Liver (tissue), 9 donors: ENCODE results near the gene SLC12A5. TPM values are rescaled to one million over a fixed set of nuclear protein-coding genes. Genes with fewer than 3 reads are reported as not detected.

Experiments used
- DNase-seq: peaks from one replicate; pipeline ENCODE4 v3.0.0-alpha.2; 2017; ENCODE audit warnings: low spot score
- H3K27ac ChIP-seq, 2 donors: one replicate each; pipeline ENCODE4 v1.7.0; 2013; ENCODE audit warnings: inconsistent platforms in 2 of 2, low read length in 2 of 2, control low read depth in 1 of 2, low read depth in 1 of 2, mild to moderate bottlenecking in 1 of 2
- H3K27me3 ChIP-seq, 4 donors: one replicate each; pipeline versions ENCODE4 v1.6.1 to v1.7.0; 2013; ENCODE audit warnings: low read length in 3 of 4, inconsistent platforms in 1 of 4, mild to moderate bottlenecking in 1 of 4, moderate library complexity in 1 of 4; ENCODE audit not compliant: control insufficient read depth in 4 of 4, insufficient read depth in 4 of 4
- H3K36me3 ChIP-seq, 4 donors: one replicate each; pipeline versions ENCODE4 v1.6.1 to v1.7.0; 2013; ENCODE audit warnings: low read length in 3 of 4, mild to moderate bottlenecking in 3 of 4, low read depth in 1 of 4, moderate library complexity in 1 of 4; ENCODE audit not compliant: control insufficient read depth in 4 of 4, insufficient read depth in 3 of 4
- H3K4me1 ChIP-seq, 4 donors: one replicate each; pipeline versions ENCODE4 v1.6.1 to v1.7.0; 2013; ENCODE audit warnings: low read length in 3 of 4, mild to moderate bottlenecking in 3 of 4, moderate library complexity in 1 of 4; ENCODE audit not compliant: control insufficient read depth in 4 of 4, insufficient read depth in 4 of 4
- H3K4me3 ChIP-seq, 3 donors: one replicate each; pipeline versions ENCODE4 v1.6.1 to v1.7.0; 2013; ENCODE audit warnings: low read length in 3 of 3, control low read depth in 1 of 3, low read depth in 1 of 3, mild to moderate bottlenecking in 1 of 3
- H3K9ac ChIP-seq, 2 donors: one replicate each; pipeline ENCODE4 v1.7.0; 2013; ENCODE audit warnings: low read length in 2 of 2, mild to moderate bottlenecking in 2 of 2, moderate library complexity in 2 of 2, control low read depth in 1 of 2, low read depth in 1 of 2
- H3K9me3 ChIP-seq, 4 donors: one replicate each; pipeline versions ENCODE4 v1.6.1 to v1.7.0; 2013; ENCODE audit warnings: low read length in 3 of 4; ENCODE audit not compliant: control insufficient read depth in 4 of 4
- EGR1 ChIP-seq, 2 donors: IDR thresholded peaks; 2 replicates each; pipeline ENCODE4 v1.6.1; 2016 to 2018; ENCODE audit warnings: antibody characterized with exemption in 2 of 2, low read depth in 2 of 2
- FOXA1 ChIP-seq: IDR thresholded peaks from 2 replicates; pipeline ENCODE4 v1.6.1; 2016; ENCODE audit warnings: antibody characterized with exemption
- FOXA2 ChIP-seq: IDR thresholded peaks from 2 replicates; pipeline ENCODE4 v1.6.1; 2016; ENCODE audit warnings: antibody characterized with exemption
- GABPA ChIP-seq, 2 donors: IDR thresholded peaks in 1 of 2; conservative IDR thresholded peaks in 1 of 2; 2 replicates each; pipeline ENCODE4 v1.6.1; 2016; ENCODE audit warnings: antibody characterized with exemption in 2 of 2, mild to moderate bottlenecking in 1 of 2, moderate library complexity in 1 of 2
- HNF4A ChIP-seq, 2 donors: conservative IDR thresholded peaks; 2 replicates each; pipeline ENCODE4 v1.6.1; 2016; ENCODE audit warnings: antibody characterized with exemption in 2 of 2, mild to moderate bottlenecking in 2 of 2
- JUND ChIP-seq, 2 donors: IDR thresholded peaks; 2 replicates each; pipeline ENCODE4 v1.6.1; 2016; ENCODE audit warnings: antibody characterized with exemption in 2 of 2
- NR2F2 ChIP-seq: IDR thresholded peaks from 2 replicates; pipeline ENCODE4 v1.6.1; 2016; ENCODE audit warnings: antibody characterized with exemption
- RAD21 ChIP-seq, 2 donors: IDR thresholded peaks; 2 replicates each; pipeline ENCODE4 v1.6.1; 2016; ENCODE audit warnings: antibody characterized with exemption in 2 of 2, mild to moderate bottlenecking in 2 of 2
- RXRA ChIP-seq, 2 donors: IDR thresholded peaks; 2 replicates each; pipeline ENCODE4 v1.6.1; 2017 to 2018; ENCODE audit warnings: antibody characterized with exemption in 2 of 2, mild to moderate bottlenecking in 1 of 2
- SP1 ChIP-seq: IDR thresholded peaks from 2 replicates; pipeline ENCODE4 v1.6.1; 2018; ENCODE audit warnings: antibody characterized with exemption, mild to moderate bottlenecking
- TAF1 ChIP-seq: conservative IDR thresholded peaks from 2 replicates; pipeline ENCODE4 v1.6.1; 2016; ENCODE audit warnings: antibody characterized with exemption, mild to moderate bottlenecking
- YY1 ChIP-seq: IDR thresholded peaks from 2 replicates; pipeline ENCODE4 v1.6.1; 2016; ENCODE audit warnings: antibody characterized with exemption, mild to moderate bottlenecking
- WGBS: extraction: QIAGEN DNeasy Blood & Tissue Kit; methylation state at CpG from one replicate; pipeline ENCODE4 v1.1.7; 2013; 5-methylcytosine and 5-hydroxymethylcytosine counted together
- polyA plus RNA-seq, 2 donors: library from polyadenylated mRNA; stranded (reverse) in 1 of 2; unstranded in 1 of 2; fragments of 200-250 nt in 1 of 2; fragments of >200 nt in 1 of 2; fragmentation: Nextera tagmentation in 1 of 2; extraction: Ambion mirVana in 1 of 2; gene quantifications; one replicate each; pipeline versions ENCODE4 v1.2.1 to v1.2.3, GENCODE V29; 2013 to 2015
- total RNA-seq, 2 donors: library from RNA; depleted of rRNA; stranded (reverse); fragments of >200 nt; gene quantifications; one replicate each; pipeline ENCODE4 v1.2.3, GENCODE V29; 2014
- TF ChIP-seq, protein P1 (sequence below): IDR thresholded peaks from 2 replicates; pipeline ENCODE4 v1.6.1; 2016; ENCODE audit warnings: antibody characterized with exemption
- TF ChIP-seq, protein P2 (sequence below): fragments of 150-350 bp; IDR thresholded peaks from 2 replicates; pipeline ENCODE4 v1.5.1; 2017; ENCODE audit warnings: improper control_type of control experiment, low read depth, low read length; ENCODE audit not compliant: missing input control
- TF ChIP-seq, protein P3 (sequence below): IDR thresholded peaks from 2 replicates; pipeline ENCODE4 v1.6.1; 2016; ENCODE audit warnings: antibody characterized with exemption, mild to moderate bottlenecking
- TF ChIP-seq, protein P4 (sequence below): IDR thresholded peaks from 2 replicates; pipeline ENCODE4 v1.6.1; 2016; ENCODE audit warnings: antibody characterized with exemption
- TF ChIP-seq, protein P5 (sequence below): IDR thresholded peaks from 2 replicates; pipeline ENCODE4 v1.6.1; 2016; ENCODE audit warnings: antibody characterized with exemption
- donor health status: healthy.
- donor health status: healthy.
- donor health status: healthy.
- donor health status: healthy.
- donor health status: healthy.

SLC12A5 gene
- total and polyA plus RNA-seq, 4 donors: 0.33 to 1.5 TPM; not detected in 2

DNA sequence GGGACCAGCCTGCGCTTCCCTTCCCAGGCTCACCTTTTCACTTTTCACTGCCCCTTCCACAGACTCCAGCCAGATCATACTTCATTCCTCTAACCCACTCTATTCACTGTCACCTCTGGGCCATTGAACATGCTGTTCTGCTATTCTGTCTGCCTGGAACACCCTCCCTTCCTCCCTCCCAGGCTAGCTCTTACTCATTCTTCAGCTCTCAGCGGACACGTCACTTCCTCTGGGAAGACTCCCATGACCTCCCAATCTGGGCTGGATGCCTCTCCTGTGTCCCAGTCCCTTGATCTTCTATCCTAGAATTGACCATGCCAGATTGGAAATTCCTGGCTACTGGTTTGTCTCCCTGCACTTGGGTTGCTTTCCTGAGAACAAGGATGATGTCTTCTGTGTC, 5.0 kb downstream of the SLC12A5 start:
- WGBS: 82% methylated on average over 3 of the region's 3 CpGs
- no peak overlapping the region for H3K9ac ChIP-seq
- no peaks in the 10 kb centered on the region for H3K36me3 ChIP-seq
- no peak overlapping the region for H3K4me3 ChIP-seq
- TF ChIP-seq HNF4A (conservative IDR thresholded peaks at IDR 0.05) (no peak), RAD21 (IDR thresholded peaks at IDR 0.05) (no peak), YY1 (no peak), RXRA (IDR thresholded peaks at IDR 0.05) (no peak), FOXA2 (no peak), SP1 (no peak), NR2F2 (no peak), FOXA1 (no peak), JUND (IDR thresholded peaks at IDR 0.05) (no peak), TAF1 (no peak), GABPA (IDR thresholded peaks at IDR 0.05 in 1 of 2, conservative IDR thresholded peaks at IDR 0.05 in 1 of 2) (no peak), EGR1 (IDR thresholded peaks at IDR 0.05; ENCODE audit: low read depth in 2 of 2) (no peak)
- TF ChIP-seq, protein P1, sequence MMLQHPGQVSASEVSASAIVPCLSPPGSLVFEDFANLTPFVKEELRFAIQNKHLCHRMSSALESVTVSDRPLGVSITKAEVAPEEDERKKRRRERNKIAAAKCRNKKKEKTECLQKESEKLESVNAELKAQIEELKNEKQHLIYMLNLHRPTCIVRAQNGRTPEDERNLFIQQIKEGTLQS: no peak
- TF ChIP-seq, protein P2, sequence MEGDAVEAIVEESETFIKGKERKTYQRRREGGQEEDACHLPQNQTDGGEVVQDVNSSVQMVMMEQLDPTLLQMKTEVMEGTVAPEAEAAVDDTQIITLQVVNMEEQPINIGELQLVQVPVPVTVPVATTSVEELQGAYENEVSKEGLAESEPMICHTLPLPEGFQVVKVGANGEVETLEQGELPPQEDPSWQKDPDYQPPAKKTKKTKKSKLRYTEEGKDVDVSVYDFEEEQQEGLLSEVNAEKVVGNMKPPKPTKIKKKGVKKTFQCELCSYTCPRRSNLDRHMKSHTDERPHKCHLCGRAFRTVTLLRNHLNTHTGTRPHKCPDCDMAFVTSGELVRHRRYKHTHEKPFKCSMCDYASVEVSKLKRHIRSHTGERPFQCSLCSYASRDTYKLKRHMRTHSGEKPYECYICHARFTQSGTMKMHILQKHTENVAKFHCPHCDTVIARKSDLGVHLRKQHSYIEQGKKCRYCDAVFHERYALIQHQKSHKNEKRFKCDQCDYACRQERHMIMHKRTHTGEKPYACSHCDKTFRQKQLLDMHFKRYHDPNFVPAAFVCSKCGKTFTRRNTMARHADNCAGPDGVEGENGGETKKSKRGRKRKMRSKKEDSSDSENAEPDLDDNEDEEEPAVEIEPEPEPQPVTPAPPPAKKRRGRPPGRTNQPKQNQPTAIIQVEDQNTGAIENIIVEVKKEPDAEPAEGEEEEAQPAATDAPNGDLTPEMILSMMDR: no peak
- TF ChIP-seq, protein P3, sequence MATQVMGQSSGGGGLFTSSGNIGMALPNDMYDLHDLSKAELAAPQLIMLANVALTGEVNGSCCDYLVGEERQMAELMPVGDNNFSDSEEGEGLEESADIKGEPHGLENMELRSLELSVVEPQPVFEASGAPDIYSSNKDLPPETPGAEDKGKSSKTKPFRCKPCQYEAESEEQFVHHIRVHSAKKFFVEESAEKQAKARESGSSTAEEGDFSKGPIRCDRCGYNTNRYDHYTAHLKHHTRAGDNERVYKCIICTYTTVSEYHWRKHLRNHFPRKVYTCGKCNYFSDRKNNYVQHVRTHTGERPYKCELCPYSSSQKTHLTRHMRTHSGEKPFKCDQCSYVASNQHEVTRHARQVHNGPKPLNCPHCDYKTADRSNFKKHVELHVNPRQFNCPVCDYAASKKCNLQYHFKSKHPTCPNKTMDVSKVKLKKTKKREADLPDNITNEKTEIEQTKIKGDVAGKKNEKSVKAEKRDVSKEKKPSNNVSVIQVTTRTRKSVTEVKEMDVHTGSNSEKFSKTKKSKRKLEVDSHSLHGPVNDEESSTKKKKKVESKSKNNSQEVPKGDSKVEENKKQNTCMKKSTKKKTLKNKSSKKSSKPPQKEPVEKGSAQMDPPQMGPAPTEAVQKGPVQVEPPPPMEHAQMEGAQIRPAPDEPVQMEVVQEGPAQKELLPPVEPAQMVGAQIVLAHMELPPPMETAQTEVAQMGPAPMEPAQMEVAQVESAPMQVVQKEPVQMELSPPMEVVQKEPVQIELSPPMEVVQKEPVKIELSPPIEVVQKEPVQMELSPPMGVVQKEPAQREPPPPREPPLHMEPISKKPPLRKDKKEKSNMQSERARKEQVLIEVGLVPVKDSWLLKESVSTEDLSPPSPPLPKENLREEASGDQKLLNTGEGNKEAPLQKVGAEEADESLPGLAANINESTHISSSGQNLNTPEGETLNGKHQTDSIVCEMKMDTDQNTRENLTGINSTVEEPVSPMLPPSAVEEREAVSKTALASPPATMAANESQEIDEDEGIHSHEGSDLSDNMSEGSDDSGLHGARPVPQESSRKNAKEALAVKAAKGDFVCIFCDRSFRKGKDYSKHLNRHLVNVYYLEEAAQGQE: no peak
- TF ChIP-seq, protein P4, sequence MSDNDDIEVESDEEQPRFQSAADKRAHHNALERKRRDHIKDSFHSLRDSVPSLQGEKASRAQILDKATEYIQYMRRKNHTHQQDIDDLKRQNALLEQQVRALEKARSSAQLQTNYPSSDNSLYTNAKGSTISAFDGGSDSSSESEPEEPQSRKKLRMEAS: no peak
- TF ChIP-seq, protein P5, sequence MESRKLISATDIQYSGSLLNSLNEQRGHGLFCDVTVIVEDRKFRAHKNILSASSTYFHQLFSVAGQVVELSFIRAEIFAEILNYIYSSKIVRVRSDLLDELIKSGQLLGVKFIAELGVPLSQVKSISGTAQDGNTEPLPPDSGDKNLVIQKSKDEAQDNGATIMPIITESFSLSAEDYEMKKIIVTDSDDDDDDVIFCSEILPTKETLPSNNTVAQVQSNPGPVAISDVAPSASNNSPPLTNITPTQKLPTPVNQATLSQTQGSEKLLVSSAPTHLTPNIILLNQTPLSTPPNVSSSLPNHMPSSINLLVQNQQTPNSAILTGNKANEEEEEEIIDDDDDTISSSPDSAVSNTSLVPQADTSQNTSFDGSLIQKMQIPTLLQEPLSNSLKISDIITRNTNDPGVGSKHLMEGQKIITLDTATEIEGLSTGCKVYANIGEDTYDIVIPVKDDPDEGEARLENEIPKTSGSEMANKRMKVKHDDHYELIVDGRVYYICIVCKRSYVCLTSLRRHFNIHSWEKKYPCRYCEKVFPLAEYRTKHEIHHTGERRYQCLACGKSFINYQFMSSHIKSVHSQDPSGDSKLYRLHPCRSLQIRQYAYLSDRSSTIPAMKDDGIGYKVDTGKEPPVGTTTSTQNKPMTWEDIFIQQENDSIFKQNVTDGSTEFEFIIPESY: no peak
- H3K27ac ChIP-seq: no peak overlapping the region
- H3K27me3 ChIP-seq: peaks cover 0 to 22% (median 10%) of the 10 kb centered on the region in 4 donors
- peaks cover 0 to 7% (median 3%) of the 10 kb centered on the region in 4 donors for H3K4me1 ChIP-seq
- DNase-seq: no peak
- H3K9me3 ChIP-seq: no peaks in the 10 kb centered on the region
